NCI-H1048 (cell line): Measurements from ENCODE around the gene GLRA3.
"Not testable (repeated sequence)": the region's sequence is repeated elsewhere in the genome, so short reads cannot be mapped to it uniquely, and the experiment has no call there.

ENCODE experiments used
- DNase-seq: peaks from one replicate; lab custom pipeline; 2025; lab: John Stamatoyannopoulos, UW

Gene GLRA3

DNA sequence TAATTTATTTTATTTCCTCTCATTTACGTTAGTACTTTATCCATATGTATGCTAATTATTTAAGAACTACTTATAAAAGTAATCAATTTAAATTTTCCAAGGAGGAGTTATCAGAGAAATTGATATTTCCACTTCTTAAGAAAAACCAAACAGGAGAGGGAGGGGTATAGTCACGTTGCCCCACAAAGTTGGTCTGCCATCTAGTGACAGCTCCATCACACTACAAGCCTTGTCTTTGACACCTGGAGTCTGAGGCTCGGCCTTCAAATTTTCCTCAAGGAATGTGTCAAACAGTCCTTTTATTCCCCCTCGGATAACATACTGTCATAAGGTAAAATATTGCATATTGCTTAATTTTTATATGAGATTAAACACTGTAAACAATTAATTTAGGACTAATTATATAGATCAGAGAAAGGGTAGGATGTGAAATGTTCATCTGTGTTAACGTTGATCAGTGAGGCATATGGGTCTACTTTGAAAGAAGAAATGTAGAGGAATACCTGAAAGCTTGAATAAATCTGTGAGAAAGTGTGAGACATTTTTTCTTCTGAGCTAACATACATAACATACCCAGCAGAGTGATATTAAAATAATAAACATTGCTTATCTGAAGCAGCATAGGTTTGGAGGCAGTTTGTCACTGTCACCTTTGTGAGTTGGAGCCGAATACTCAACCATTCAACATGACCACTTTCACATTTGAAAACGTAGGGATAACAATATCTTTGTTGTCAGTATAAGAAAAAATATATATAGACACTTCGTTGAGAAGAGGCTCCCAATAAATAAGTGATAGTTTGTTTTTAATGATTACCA is 114.4 kb downstream of the GLRA3 start:
- no peak for DNase-seq

DNA sequence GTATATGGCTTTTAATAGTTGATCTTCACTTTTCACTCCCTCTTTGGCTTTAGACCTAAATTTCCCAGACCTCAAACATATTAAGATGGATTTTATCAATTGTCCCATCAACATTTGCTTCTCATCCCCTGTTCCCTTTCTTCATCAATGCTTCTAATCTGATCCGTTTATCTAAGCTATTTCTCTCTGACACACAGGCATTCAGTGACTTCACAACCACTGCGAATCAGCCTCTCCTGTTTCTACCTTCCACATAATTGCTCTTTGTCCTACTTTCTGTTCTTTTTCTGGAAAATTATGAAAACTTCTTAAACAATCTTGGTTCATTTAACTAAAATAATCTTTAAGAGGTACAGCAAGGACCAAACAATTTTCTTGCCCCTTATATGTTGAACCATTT is 115.2 kb downstream of the GLRA3 start:
- no peak for DNase-seq

DNA sequence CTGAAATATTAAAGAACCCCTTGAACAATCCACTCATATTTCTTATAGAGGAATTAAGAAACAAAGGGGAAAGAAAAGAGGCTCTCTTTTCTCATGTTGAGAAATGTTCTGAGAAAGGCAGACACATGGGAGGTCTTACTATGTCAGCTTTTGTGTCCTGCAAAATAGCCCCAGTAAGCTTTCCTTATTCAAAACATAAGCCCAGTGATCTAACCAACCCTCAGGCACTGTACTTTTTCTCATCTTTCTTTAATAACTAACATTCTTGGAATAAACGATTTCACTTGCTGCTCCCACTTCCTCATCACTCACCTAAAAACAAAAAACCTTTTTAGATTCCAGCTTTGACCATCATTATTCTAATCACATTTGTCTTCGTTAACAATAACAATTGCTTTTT is 115.9 kb downstream of the GLRA3 start:
- no peak for DNase-seq

DNA sequence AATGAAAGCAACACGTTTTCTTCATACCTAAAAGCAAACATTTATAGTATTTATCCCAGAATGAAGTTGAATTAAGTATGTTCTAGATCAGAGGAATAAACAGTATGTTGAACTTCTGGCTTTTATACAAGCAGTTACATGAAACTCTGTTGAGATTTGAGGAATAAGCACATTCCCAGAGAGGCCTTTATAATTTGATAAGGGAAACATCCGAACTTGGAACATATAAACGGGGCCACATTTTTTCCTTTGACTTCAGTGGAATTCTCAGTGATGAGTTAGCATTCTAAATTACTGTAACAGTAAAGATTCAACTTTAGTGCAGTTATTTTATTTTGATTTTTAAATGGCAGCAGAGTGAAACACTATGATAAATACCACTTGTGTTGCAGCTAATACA is 119.5 kb downstream of the GLRA3 start:
- DNase-seq: no peak

DNA sequence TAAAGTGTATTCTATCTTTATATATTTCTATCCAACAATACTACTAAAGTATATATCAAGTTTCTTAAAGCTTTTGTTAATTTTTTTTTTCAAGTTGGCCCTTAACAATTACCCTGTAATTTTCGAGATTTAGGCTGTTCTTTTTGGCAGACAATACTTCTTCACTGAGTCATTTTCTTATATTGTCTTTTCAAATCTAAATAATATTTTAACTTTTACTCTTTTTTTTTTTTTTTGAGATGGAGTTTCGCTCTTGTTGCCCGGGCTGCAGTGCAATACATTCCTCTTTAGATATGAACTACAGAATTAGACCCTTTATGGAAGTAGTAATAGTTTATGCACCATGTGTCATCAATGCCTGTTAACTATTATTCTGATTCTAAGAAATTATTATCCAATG is 120.7 kb downstream of the GLRA3 start:
- no peak for DNase-seq

DNA sequence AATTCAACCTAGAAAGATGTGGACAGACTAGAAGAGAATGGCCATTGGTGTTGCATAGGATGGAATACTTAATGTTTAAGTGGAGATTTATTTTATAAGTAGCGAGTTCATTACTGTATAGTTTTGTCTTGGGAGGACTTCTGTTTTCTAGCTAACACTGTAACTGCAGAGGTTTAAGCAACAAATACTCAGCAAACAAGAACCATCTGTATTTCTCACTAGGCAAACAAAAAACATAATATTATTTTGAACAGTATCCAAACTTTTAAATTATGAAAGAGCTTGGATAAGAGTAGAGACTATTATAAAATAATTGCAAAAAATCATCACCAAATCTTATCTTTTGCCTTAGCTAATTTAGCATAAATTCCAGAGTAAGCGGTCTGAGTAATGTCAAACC is 121.1 kb downstream of the GLRA3 start:
- no peak for DNase-seq

DNA sequence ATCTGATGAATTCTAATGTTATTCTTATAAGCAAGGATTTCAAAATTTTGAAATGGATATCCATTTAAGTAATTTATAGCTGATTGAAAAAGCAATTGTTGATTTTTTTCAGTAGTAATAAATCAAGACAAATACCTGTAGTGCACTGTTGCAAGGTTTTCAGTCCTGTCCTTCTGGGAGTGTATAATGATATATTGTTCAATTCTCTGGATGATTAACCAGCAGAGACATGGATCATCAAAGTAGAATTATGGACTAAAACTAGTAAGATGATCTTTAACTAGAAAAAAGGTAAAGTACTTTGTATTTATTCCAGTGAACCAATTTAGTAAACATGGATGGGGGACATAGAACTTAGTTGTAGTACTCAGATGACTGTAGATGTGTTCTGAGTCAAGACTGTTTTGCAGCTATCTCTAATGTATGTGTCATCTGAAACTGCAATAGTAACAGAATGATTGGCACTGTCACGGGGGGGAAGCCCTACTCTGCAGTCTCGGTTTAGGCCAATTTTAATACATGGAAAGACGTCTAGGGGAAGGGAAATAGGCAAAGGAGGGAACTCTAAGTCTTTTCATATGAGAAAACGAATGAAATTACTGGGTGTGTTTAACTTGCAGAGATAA is 121.9 kb downstream of the GLRA3 start:
- DNase-seq: no peak

DNA sequence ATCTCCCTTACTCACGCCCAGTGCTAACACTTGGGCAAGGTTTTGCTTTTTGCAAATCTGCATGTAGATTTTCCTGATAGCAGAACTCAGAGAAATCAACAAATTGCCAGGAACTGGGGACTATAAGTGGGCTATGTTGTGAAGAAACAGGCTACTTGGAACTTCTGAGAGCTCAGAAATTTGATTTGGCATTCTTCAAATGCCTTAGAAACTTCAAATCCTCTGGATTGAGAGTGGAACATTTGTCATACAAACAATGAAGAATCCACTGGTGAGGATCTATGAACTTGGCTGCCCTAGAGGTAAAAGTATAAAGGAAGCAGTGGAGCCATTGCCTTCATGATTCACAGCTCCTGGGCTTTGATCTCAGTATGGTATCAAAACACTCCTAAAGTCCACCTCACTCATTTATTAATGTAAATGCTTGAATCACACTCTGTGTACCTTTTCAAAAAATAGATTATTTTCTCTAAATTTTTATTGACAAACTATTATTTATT is 126.0 kb downstream of the GLRA3 start:
- no peak for DNase-seq

DNA sequence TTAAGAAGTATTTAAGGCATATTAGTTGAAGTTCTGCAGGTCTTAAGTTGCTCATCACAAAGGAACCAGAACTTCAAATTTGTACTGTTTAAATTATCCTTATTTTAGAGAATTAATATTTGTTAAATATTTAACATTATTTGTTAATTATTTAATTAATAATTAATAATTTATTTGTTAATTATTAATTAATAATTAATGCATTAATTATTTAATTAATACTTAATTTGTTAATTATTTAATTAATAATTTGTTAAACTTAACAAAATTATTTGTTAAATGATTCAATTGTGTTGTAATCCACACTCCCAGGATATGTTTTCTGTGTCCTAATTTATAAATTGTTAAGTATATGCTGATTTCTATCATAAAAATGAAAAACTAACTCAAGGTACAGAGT is 129.4 kb downstream of the GLRA3 start:
- DNase-seq: no peak

DNA sequence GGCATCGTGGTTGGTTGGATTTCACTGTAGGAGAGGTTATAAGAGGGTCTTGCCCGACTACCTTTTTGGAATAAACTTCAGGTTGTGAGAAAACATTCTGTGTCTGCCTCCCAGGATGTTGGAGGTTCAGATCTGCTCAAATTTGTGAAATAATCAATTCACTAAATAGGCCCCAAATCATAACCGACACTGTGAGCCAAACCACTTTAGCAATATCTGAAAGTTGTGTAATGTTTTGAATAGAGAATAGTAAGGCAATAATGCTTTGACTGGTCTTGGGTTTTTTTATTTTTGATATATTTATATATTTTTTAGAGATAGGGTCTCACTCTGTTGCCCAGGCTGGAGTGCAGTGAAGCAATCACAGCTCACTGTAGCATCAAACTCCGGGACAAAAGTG is 131.2 kb downstream of the GLRA3 start:
- DNase-seq: no peak

DNA sequence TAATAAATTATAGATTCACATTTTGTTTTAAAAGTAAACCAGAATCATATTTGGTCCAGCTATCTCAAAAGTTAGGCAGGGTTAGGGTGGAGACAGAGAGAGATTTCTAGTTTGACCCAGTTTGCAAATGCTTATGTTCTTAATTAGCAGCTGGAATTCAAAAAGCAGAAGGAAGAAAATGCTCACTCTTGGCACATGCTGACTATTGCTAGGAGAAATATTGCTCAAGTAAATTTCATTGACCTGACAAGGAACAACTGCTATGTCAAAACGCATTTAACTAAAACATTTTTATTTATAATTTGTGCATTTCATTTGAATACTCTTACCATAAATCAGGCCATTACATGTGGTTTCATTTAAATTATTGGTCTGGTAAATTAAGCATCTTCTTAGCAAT is 131.8 kb downstream of the GLRA3 start:
- DNase-seq: no peak

DNA sequence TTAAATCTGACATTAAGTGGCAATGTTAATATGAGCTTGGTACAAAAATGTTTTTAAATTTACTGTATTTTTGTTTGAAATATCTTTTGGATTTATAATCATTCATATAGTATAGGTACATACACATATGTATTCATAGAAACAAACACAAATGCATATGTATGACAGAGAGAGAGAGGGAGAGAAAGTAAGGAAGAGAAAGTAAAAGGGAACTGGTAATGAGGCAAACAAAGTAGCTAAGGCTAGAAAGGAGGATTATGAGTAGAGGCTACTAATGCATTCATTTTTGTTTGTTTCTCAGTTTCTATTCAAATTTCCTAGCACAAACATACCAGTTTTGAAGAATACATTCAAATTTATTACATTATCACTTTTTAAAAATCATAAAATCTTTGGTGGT is 132.4 kb downstream of the GLRA3 start:
- DNase-seq: no peak

DNA sequence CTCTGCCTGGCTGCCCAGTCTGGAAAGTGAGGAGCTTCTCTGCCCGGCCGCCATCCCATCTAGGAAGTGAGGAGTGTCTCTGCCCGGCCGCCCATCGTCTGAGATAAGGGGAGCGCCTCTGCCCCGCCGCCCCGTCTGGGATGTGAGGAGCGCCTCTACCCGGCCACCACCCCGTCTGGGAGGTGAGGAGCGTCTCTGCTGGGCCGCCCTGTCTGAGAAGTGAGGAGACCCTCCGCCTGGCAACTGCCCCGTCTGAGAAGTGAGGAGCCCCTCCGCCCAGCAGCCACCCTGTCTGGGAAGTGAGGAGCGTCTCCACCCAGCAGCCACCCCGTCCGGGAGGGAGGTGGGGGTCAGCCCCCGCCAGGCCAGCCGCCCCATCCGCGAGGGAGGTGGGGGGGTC is 137.2 kb downstream of the GLRA3 start:
- DNase-seq: not testable (repeated sequence)

DNA sequence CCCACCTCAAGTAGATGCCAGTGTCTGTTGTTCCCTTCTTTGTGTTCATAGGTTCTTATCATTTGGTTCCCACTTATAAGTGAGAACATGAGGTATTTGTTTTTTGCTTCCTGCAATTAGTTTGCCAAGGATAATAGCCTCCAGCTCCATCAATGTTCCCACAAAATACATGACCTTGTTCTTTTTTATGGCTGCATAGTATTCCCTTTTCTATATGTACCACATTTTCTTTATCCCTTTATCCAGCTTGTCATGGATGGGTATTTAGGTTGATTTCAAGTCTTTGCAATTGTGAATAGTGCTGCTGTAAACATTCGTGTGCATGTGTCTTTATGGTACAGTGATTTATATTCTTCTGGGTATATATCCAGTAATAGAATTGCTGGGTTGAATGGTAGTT is 138.4 kb downstream of the GLRA3 start:
- no peak for DNase-seq

DNA sequence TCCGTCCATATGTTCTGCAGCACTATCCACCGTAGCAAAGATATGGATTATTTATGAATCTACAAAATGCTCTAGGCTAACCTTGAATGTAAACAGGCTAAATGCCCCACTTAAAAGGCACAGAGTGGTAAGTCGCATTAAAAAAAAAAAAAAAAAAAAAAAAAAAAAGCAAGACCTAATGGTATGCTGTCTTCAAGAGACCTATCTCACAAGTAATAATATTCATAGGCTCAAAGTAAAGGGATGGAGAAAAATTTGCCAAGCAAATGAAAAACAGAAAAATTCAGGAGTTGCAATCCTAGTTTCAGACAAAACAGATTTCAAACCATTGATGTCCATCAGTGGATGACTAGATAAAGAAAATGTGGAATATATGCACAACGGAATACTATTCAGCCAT is 139.4 kb downstream of the GLRA3 start:
- no peak for DNase-seq

DNA sequence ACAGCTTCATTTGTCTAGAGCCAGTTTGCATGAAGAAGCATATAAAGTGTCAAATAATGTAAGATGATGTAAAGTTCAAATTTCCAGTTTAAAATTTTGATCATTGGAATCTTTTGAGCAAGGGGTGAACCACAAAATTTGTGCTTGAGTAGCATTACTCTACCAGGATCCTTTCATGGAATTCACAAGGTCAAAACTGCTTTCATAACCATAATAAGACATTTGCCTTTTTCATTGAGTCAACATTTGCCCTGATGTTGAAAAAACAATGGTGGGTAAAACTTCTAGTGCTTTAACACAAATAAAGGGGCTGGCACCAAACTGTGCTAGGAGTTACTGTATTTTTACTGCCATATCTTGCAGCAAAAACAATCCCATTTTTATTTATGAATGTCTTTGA is 142.2 kb downstream of the GLRA3 start:
- DNase-seq: no peak

DNA sequence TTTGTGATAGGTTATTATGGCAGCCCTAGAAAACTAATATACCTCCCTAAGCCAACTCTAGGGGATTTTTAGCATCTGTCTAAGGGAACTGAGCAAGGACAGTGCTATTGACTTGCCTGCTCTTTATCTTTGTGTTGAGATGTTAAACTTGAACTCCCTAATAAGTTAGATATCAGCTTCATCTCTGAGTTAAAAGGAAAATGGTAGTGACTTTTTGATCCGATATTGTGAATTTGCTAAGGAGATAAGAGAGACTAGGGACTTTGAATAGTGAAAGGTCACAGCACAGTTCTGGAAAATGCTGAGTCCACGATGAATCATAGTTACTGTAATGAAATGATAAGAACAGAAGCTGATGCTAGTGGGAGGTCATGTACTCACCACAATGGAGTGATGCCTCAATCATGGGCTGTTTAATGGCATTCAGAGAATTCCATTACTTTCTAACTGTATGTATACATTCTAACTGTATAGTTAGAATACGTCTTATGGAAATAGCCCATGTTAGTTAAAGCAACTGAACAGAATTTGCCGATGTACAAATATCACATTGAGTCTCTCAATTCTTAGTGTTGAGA is 147.2 kb downstream of the GLRA3 start:
- no peak for DNase-seq

DNA sequence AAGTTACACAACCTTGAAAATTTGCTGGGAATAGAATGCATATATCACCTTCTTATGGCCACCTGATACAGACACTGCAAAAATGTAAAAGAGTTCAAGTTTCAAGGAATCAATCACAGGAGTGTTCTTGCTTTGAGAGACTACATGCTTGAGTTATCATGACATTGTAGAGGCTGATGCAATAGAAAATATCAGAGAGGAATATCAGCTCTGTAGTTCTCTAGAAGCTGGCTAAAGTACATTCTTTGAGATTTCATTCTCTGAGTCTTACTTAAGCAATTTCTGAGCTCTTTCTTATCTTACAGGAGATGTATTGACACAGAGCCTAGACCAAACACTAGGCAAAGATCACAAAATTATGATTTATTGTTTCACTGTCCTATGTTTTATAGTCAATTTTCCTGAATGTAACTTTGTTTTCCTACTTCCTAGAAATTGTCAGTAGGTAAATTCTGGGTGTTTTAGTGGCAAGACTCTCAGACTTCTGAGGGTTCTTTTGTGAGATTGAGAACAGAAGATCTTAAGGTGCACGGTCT is 154.7 kb downstream of the GLRA3 start:
- DNase-seq: no peak

DNA sequence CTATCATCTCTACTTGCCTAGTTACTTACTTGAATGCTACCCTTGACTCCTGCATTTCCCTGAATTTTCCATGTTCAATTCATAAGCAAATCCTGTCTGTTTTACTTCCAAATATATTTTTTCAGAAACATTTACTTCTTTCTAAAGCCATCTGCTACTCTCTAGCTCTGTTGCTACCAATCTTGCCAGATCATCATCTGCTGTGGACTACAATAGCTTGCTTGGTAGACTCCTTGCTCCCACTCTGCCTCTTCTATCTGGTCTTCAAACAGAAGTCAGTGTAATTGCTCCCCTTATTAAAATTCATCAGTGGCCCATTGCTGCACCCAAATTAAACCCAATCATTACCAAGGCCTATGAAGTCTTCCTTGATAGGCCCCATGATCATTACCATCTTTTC is 155.2 kb downstream of the GLRA3 start:
- no peak for DNase-seq

DNA sequence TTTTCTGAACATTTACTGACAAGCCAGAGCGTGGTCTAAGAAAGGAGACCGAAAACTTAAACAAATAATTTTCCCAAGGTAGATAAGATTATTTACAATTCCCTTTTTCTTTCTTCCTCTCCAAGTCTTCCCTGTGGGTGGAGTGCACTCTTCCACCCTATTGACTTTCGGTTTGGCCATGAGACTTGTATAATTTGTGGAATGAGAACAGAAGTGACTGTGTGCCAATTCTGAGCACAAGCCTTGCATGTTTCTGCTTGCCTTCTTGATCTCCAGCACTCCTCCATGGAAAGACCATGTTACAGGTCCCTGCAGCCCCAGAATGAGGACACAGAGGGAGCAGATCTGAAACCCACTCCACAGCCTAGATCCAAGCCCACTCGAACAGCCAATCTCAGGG is 156.8 kb downstream of the GLRA3 start:
- no peak for DNase-seq

DNA sequence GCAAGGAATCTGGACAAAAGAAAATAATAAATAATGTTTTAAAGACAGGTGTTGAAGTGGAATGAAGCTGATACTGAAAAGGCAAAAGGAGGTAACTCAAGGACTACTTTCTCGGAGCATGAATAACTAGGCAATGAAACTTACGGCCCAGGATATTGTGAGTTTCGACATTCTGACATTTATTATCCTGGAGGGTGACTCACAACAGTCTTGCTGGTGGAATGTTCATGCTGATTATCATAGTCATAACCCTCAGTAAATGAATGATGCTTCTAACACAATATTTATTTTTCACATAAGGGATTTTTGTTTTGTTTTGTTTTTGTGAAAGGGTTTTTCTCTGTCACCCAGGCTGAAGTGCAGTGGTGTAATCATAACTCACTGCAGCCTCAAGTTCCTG is 159.8 kb downstream of the GLRA3 start:
- no peak for DNase-seq

DNA sequence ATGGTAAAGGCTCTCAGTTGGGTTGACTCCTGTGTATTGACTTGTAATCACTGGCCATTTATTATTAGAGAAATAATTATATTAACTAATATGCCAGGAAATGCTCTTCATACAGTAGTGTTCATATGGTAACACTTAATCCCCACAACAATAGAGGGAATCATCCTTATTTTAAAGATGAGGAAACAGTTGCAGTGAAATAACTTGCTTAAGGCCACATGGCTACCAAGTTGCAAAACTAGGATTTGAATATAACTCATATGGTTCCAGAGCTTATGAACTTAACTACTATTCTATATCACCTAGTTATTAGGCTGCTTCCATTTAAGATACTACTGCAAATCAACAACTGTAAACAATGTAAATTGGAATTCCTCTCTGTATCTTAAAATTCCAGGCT is 163.2 kb downstream of the GLRA3 start:
- no peak for DNase-seq

DNA sequence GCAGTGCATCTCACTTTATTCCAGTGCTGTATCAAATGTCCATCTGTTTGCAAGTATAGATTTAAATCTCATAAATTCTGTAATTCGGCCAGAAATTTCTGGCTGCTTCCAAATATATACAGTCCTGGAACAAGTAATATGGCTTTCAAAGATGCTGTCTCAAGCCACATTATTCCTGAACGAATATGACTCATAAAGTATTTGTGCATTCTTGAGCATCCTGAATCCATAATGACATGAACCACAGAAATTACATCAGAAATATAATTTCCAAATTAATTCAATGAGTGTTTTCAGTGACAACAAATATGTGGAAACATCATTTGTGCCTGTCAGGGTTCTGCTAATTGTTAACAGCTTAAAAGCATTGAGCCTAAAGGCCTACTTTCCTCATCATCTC is 165.8 kb downstream of the GLRA3 start:
- DNase-seq: no peak
